Hepatocyte (in vitro differentiated cells): Measurements from ENCODE around the gene NLRC3.

ENCODE experiments used
- CTCF ChIP-seq: fragments of 200-600 bp; sonication (generic); IDR thresholded peaks from 2 replicates; pipeline ENCODE4 v1.5.1; 2016; ENCODE audit warnings: antibody characterized with exemption, mild to moderate bottlenecking; ENCODE audit not compliant: poor library complexity
- EZH2 ChIP-seq: fragments of 200-600 bp; sonication (generic); IDR thresholded peaks from 2 replicates; pipeline ENCODE4 v1.6.1; 2016; ENCODE audit warnings: antibody characterized with exemption, mild to moderate bottlenecking, borderline replicate concordance

DNA sequence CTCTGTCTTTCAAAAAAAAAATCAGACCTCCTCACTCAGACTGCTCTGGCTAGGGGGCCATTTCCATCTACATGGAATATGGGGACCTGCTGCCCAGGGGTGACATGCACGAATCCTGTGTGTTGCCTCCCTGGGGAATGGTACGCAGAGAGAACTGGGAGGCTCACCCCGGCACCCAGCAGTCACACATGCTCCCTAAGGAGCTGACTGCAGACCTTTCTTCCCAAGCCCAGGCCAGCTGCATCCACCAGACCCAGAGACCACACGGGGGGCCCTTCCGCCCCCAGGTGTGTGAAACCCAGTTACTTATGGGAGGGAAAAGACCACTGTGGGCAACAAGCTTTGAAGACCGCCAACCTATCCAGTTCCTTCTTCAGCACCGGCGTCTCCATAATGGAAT, 7.2 kb upstream of the NLRC3 start:
- TF ChIP-seq CTCF (no peak), EZH2 (no peak)
